ENCODE data around the gene TMEM208.

TMEM208 gene

GRCh38 chr16:67243481-67243880 is 16.6 kb downstream of the TMEM208 start:
- Histone ChIP-seq H3K23ac (ENCODE audit: low read length) (no peak overlapping the region), H3K4me1 (ENCODE audit: control insufficient read depth, low read depth, low read length) (peaks cover 26% of the 10 kb centered on the region), H2BK15ac (replicated peaks; ENCODE audit: low read depth) (no peak overlapping the region), H3K4me3 (ENCODE audit: low read length) (no peak overlapping the region), H3K56ac (ENCODE audit: low read length) (no peak overlapping the region), H3K9ac (ENCODE audit: low read length) (no peak overlapping the region), H4K5ac (ENCODE audit: low read length) (no peak overlapping the region), H2AK5ac (ENCODE audit: low read length) (no peak overlapping the region), H2BK120ac (ENCODE audit: low read depth, low read length) (no peak overlapping the region), H4K8ac (ENCODE audit: low read depth, low read length) (no peak overlapping the region), H3K18ac (ENCODE audit: low read length) (no peak overlapping the region), H3K27ac (ENCODE audit: low read depth, low read length) (no peak overlapping the region), H3K36me3 (ENCODE audit: control insufficient read depth, insufficient read depth, low read length) (no peaks in the 10 kb centered on the region), H3K79me2 (ENCODE audit: control insufficient read depth, insufficient read depth, low read length) (peaks cover 12% of the 10 kb centered on the region), H3K27me3 (ENCODE audit: insufficient read depth, low read length, poor library complexity) (no peaks in the 10 kb centered on the region), H3K79me1 (ENCODE audit: low read length) (peaks cover 12% of the 10 kb centered on the region), H3K4me2 (ENCODE audit: low read length) (no peak overlapping the region), H3K4ac (ENCODE audit: low read depth, low read length) (no peak overlapping the region), H2BK5ac (ENCODE audit: low read length) (no peak overlapping the region)
- WGBS (ENCODE audit: extremely low coverage, insufficient coverage, low lambda C conversion rate), result no CpG with 5 or more reads among the region's 4 CpGs
- no peak for DNase-seq

GRCh38 chr16:67244387-67245185 is 17.7 kb downstream of the TMEM208 start:
- no peak overlapping the region for H3K4me3 ChIP-seq (ENCODE audit: low read length)
- peak overlapping the region; percentile 94 for H3K56ac ChIP-seq (ENCODE audit: low read length)
- no peak overlapping the region for H2BK120ac ChIP-seq (ENCODE audit: low read depth, low read length)
- no CpG with 5 or more reads among the region's 5 CpGs for WGBS (ENCODE audit: extremely low coverage, insufficient coverage, low lambda C conversion rate)
- H3K4ac ChIP-seq (ENCODE audit: low read depth, low read length), result no peak overlapping the region
- DNase-seq, result peak; percentile 77
- peak overlapping the region; percentile 40 for H2BK5ac ChIP-seq (ENCODE audit: low read length)
- H4K5ac ChIP-seq (ENCODE audit: low read length), result no peak overlapping the region
- peaks cover 3% of the 10 kb centered on the region for H3K27me3 ChIP-seq (ENCODE audit: insufficient read depth, low read length, poor library complexity)
- H4K8ac ChIP-seq (ENCODE audit: low read depth, low read length), result no peak overlapping the region
- H3K36me3 ChIP-seq (ENCODE audit: control insufficient read depth, insufficient read depth, low read length), result no peaks in the 10 kb centered on the region
- H3K23ac ChIP-seq (ENCODE audit: low read length), result no peak overlapping the region
- peak overlapping the region; percentile 40 for H3K9ac ChIP-seq (ENCODE audit: low read length)
- H2AK5ac ChIP-seq (ENCODE audit: low read length), result peak overlapping the region; percentile 82
- no peak overlapping the region for H2BK15ac ChIP-seq (replicated peaks; ENCODE audit: low read depth)
- no peak overlapping the region for H3K27ac ChIP-seq (ENCODE audit: low read depth, low read length)
- no peak overlapping the region for H3K18ac ChIP-seq (ENCODE audit: low read length)
- peaks cover 12% of the 10 kb centered on the region for H3K79me1 ChIP-seq (ENCODE audit: low read length)
- peaks cover 29% of the 10 kb centered on the region for H3K4me1 ChIP-seq (ENCODE audit: control insufficient read depth, low read depth, low read length)
- peaks cover 12% of the 10 kb centered on the region for H3K79me2 ChIP-seq (ENCODE audit: control insufficient read depth, insufficient read depth, low read length)
- no peak overlapping the region for H3K4me2 ChIP-seq (ENCODE audit: low read length)

- Histone ChIP-seq H3K56ac (ENCODE audit: low read length) (peak overlapping the region; percentile 94), H2BK5ac (ENCODE audit: low read length) (peak overlapping the region; percentile 40), H3K4me3 (ENCODE audit: low read length) (no peak overlapping the region)
Observed at GRCh38 chr16:67245186-67245585, 18.3 kb downstream of the TMEM208 start.

GRCh38 chr16:67245674-67246080 is 18.7 kb downstream of the TMEM208 start:
- peaks cover 31% of the 10 kb centered on the region for H3K4me1 ChIP-seq (ENCODE audit: control insufficient read depth, low read depth, low read length)

More at GRCh38 chr16:67245186-67245585, 18.3 kb downstream of the TMEM208 start:
- Histone ChIP-seq H3K79me1 (ENCODE audit: low read length) (peaks cover 12% of the 10 kb centered on the region), H3K4ac (ENCODE audit: low read depth, low read length) (no peak overlapping the region), H3K79me2 (ENCODE audit: control insufficient read depth, insufficient read depth, low read length) (peaks cover 12% of the 10 kb centered on the region), H3K9ac (ENCODE audit: low read length) (peak overlapping the region; percentile 85), H3K23ac (ENCODE audit: low read length) (no peak overlapping the region), H4K5ac (ENCODE audit: low read length) (no peak overlapping the region), H3K36me3 (ENCODE audit: control insufficient read depth, insufficient read depth, low read length) (no peaks in the 10 kb centered on the region), H2BK15ac (replicated peaks; ENCODE audit: low read depth) (no peak overlapping the region), H2BK120ac (ENCODE audit: low read depth, low read length) (no peak overlapping the region), H3K4me2 (ENCODE audit: low read length) (no peak overlapping the region), H2AK5ac (ENCODE audit: low read length) (peak overlapping the region; percentile 82), H4K8ac (ENCODE audit: low read depth, low read length) (no peak overlapping the region), H3K27me3 (ENCODE audit: insufficient read depth, low read length, poor library complexity) (peaks cover 3% of the 10 kb centered on the region), H3K4me1 (ENCODE audit: control insufficient read depth, low read depth, low read length) (peaks cover 32% of the 10 kb centered on the region), H3K27ac (ENCODE audit: low read depth, low read length) (no peak overlapping the region), H3K18ac (ENCODE audit: low read length) (no peak overlapping the region)
- DNase-seq, result no peak
- WGBS (ENCODE audit: extremely low coverage, insufficient coverage, low lambda C conversion rate), result no CpG with 5 or more reads among the region's 4 CpGs

GRCh38 chr16:67246081-67246755 is 19.3 kb downstream of the TMEM208 start:
- H3K79me2 ChIP-seq (ENCODE audit: control insufficient read depth, insufficient read depth, low read length), result peaks cover 12% of the 10 kb centered on the region
- H3K4me2 ChIP-seq (ENCODE audit: low read length), result peak overlapping the region; percentile 65
- H3K9ac ChIP-seq (ENCODE audit: low read length), result peak overlapping the region; percentile 85
- peak overlapping the region; percentile 45 for H3K23ac ChIP-seq (ENCODE audit: low read length)
- H3K27ac ChIP-seq (ENCODE audit: low read depth, low read length), result peak overlapping the region; percentile 90
- H3K36me3 ChIP-seq (ENCODE audit: control insufficient read depth, insufficient read depth, low read length), result no peaks in the 10 kb centered on the region
- H3K4ac ChIP-seq (ENCODE audit: low read depth, low read length), result peak overlapping the region; percentile 61
- H3K18ac ChIP-seq (ENCODE audit: low read length), result peak overlapping the region; percentile 81
- H2BK5ac ChIP-seq (ENCODE audit: low read length), result peak overlapping the region; percentile 35
- H2BK15ac ChIP-seq (replicated peaks; ENCODE audit: low read depth), result no peak overlapping the region
- H4K5ac ChIP-seq (ENCODE audit: low read length), result no peak overlapping the region
- no peak overlapping the region for H4K8ac ChIP-seq (ENCODE audit: low read depth, low read length)
- H2AK5ac ChIP-seq (ENCODE audit: low read length), result no peak overlapping the region
- H3K56ac ChIP-seq (ENCODE audit: low read length), result peak overlapping the region; percentile 94
- peak; percentile 92 for DNase-seq
- H3K79me1 ChIP-seq (ENCODE audit: low read length), result peaks cover 12% of the 10 kb centered on the region
- peaks cover 4% of the 10 kb centered on the region for H3K27me3 ChIP-seq (ENCODE audit: insufficient read depth, low read length, poor library complexity)
- H3K4me1 ChIP-seq (ENCODE audit: control insufficient read depth, low read depth, low read length), result peaks cover 26% of the 10 kb centered on the region
- no CpG with 5 or more reads among the region's 48 CpGs for WGBS (ENCODE audit: extremely low coverage, insufficient coverage, low lambda C conversion rate)
- H3K4me3 ChIP-seq (ENCODE audit: low read length), result peak overlapping the region; percentile 82
- no peak overlapping the region for H2BK120ac ChIP-seq (ENCODE audit: low read depth, low read length)

More at GRCh38 chr16:67245674-67246080, 18.7 kb downstream of the TMEM208 start:
- Histone ChIP-seq H4K5ac (ENCODE audit: low read length) (no peak overlapping the region), H2BK5ac (ENCODE audit: low read length) (peak overlapping the region; percentile 71), H3K27ac (ENCODE audit: low read depth, low read length) (peak overlapping the region; percentile 90), H4K8ac (ENCODE audit: low read depth, low read length) (no peak overlapping the region), H3K23ac (ENCODE audit: low read length) (no peak overlapping the region), H3K56ac (ENCODE audit: low read length) (peak overlapping the region; percentile 94), H3K4me3 (ENCODE audit: low read length) (peak overlapping the region; percentile 27), H3K9ac (ENCODE audit: low read length) (peak overlapping the region; percentile 85), H3K4ac (ENCODE audit: low read depth, low read length) (no peak overlapping the region), H2AK5ac (ENCODE audit: low read length) (no peak overlapping the region), H2BK120ac (ENCODE audit: low read depth, low read length) (no peak overlapping the region), H3K79me1 (ENCODE audit: low read length) (peaks cover 12% of the 10 kb centered on the region), H3K79me2 (ENCODE audit: control insufficient read depth, insufficient read depth, low read length) (peaks cover 12% of the 10 kb centered on the region), H3K27me3 (ENCODE audit: insufficient read depth, low read length, poor library complexity) (peaks cover 4% of the 10 kb centered on the region), H3K4me2 (ENCODE audit: low read length) (peak overlapping the region; percentile 65), H3K18ac (ENCODE audit: low read length) (peak overlapping the region; percentile 5), H3K36me3 (ENCODE audit: control insufficient read depth, insufficient read depth, low read length) (no peaks in the 10 kb centered on the region), H2BK15ac (replicated peaks; ENCODE audit: low read depth) (no peak overlapping the region)
- no peak for DNase-seq
- WGBS (ENCODE audit: extremely low coverage, insufficient coverage, low lambda C conversion rate), result no CpG with 5 or more reads among the region's 8 CpGs
